GM12878 (cell line): ENCODE data around the gene UNC80. TPM values are rescaled to one million over a fixed set of nuclear protein-coding genes. Genes with fewer than 3 reads are reported as not detected.

Source experiments
- ATAC-seq: fragments of 200-7000 bp; cut with Tn5 transposase; 3 replicates; pipeline ENCODE4 v1.9.1; 2020; ENCODE audit warnings: mild to moderate bottlenecking, moderate library complexity
- BruUV-seq: library from RNA; stranded (reverse); fragments of 400-500 nt; replicated peaks from 2 replicates; lab custom pipeline; 2021; lab: Mats Ljungman, UMichigan
- CTCF ChIA-PET: fragments of 300-600 bp; sonication (Branson Sonifier 250); formaldehyde crosslinking; extraction: SDS; loops from one replicate; lab custom pipeline; 2021; ENCODE audit warnings: inconsistent platforms; lab: Yijun Ruan, JAX
- POLR2A ChIA-PET: fragments of 350-600 bp; formaldehyde crosslinking; extraction: SDS; loops from one replicate; lab custom pipeline; 2021; ENCODE audit warnings: inconsistent platforms; lab: Charles Lee
- RAD21 ChIA-PET: fragments of 300-600 bp; sonication (Branson Sonifier 250); formaldehyde crosslinking; loops from one replicate; lab custom pipeline; 2023; ENCODE audit warnings: antibody characterized with exemption; ENCODE audit not compliant: unreplicated experiment; lab: Charles Lee
- SMC1A ChIA-PET: fragments of 300-600 bp; sonication (Branson Sonifier 250); formaldehyde crosslinking; loops from one replicate; lab custom pipeline; 2023; ENCODE audit not compliant: unreplicated experiment, uncharacterized antibody; lab: Charles Lee
- DNase-seq: peaks from one replicate; pipeline ENCODE4 v3.0.0-alpha.2; 2011; ENCODE audit warnings: low read depth, low spot score
- FAIRE-seq: peaks from 3 replicates; lab custom pipeline; 2011; peaks lifted over from hg19 to GRCh38; lab: Jason Lieb, UNC
- H2AFZ ChIP-seq: 2 replicates; pipeline ENCODE4 v1.6.0; 2011; ENCODE audit warnings: low read depth, low read length, control low read depth; ENCODE audit not compliant: control insufficient read depth
- H3K27ac ChIP-seq: 2 replicates; pipeline ENCODE4 v1.5.1; 2011; ENCODE audit warnings: control low read depth; ENCODE audit not compliant: control insufficient read depth, insufficient read depth
- H3K27me3 ChIP-seq, 2 experiments: replicated peaks in 1 of 2; 2 replicates each; pipeline versions ENCODE4 v1.6.0 to v1.6.1; 2011; ENCODE audit warnings: low read length in 1 of 2; ENCODE audit not compliant: control insufficient read depth in 2 of 2, insufficient read depth in 2 of 2
- H3K36me3 ChIP-seq, 2 experiments: 2 replicates each; pipeline ENCODE4 v1.5.1; 2011; ENCODE audit warnings: low read length in 1 of 2; ENCODE audit not compliant: control insufficient read depth in 2 of 2, insufficient read depth in 2 of 2
- H3K4me1 ChIP-seq: 2 replicates; pipeline ENCODE4 v1.6.1; 2011; ENCODE audit warnings: mild to moderate bottlenecking, low read length, moderate library complexity, mixed read lengths; ENCODE audit not compliant: control insufficient read depth, insufficient read depth
- H3K4me2 ChIP-seq: 2 replicates; pipeline ENCODE4 v1.6.0; 2011; ENCODE audit warnings: control low read depth; ENCODE audit not compliant: control insufficient read depth, insufficient read depth
- H3K4me3 ChIP-seq: fragments of 200-600 bp; sonication (generic); 2 replicates; pipeline ENCODE4 v1.5.1; 2016
- H3K79me2 ChIP-seq: 2 replicates; pipeline ENCODE4 v1.6.0; 2011; ENCODE audit warnings: low read length; ENCODE audit not compliant: control insufficient read depth, insufficient read depth
- H3K9ac ChIP-seq: 2 replicates; pipeline ENCODE4 v1.8.0; 2011; ENCODE audit warnings: low read length, control low read depth, mixed read lengths; ENCODE audit not compliant: control insufficient read depth, insufficient read depth
- H3K9me3 ChIP-seq: replicated peaks from 3 replicates; pipeline ENCODE4 v1.5.1; 2011; ENCODE audit warnings: mild to moderate bottlenecking, low read length; ENCODE audit not compliant: control insufficient read depth, insufficient read depth
- H4K20me1 ChIP-seq: 2 replicates; pipeline ENCODE4 v1.6.0; 2011; ENCODE audit not compliant: control insufficient read depth, insufficient read depth
- ATF3 ChIP-seq: IDR thresholded peaks from 2 replicates; pipeline ENCODE4 v1.6.1; 2011; ENCODE audit warnings: low read depth, mild to moderate bottlenecking, low read length, moderate library complexity, borderline replicate concordance; ENCODE audit errors: extremely low read depth
- CUX1 ChIP-seq: IDR thresholded peaks from 2 replicates; pipeline ENCODE4 v1.6.1; 2012; ENCODE audit warnings: improper control_type of control experiment, low read depth, low read length; ENCODE audit not compliant: insufficient replicate concordance
- EP300 ChIP-seq, 2 experiments: fragments of 150-350 bp in 1 of 2; IDR thresholded peaks; 2 replicates each; pipeline ENCODE4 v1.6.1; 2011 to 2012; ENCODE audit warnings: low read depth in 2 of 2, low read length in 2 of 2, borderline replicate concordance in 1 of 2, improper control_type of control experiment in 1 of 2, inconsistent platforms in 1 of 2; ENCODE audit not compliant: control insufficient read depth in 1 of 2
- FOXK2 ChIP-seq: fragments of 450-650 bp; IDR thresholded peaks from 2 replicates; pipeline ENCODE4 v1.6.1; 2017; ENCODE audit warnings: mild to moderate bottlenecking, moderate library complexity
- KLF5 ChIP-seq: fragments of 450-650 bp; IDR thresholded peaks from 2 replicates; pipeline ENCODE4 v1.6.1; 2014; ENCODE audit warnings: mild to moderate bottlenecking; ENCODE audit not compliant: partially characterized antibody
- TARDBP ChIP-seq: IDR thresholded peaks from 2 replicates; pipeline ENCODE4 v1.6.1; 2016; ENCODE audit warnings: borderline replicate concordance
- TCF12 ChIP-seq: IDR thresholded peaks from 2 replicates; pipeline ENCODE4 v1.6.1; 2011; ENCODE audit warnings: low read depth, mild to moderate bottlenecking, low read length
- YBX1 ChIP-seq: fragments of 450-650 bp; IDR thresholded peaks from 2 replicates; pipeline ENCODE4 v1.6.1; 2016; ENCODE audit warnings: antibody characterized with exemption
- YY1 ChIP-seq: IDR thresholded peaks from 2 replicates; pipeline ENCODE4 v1.6.1; 2011; ENCODE audit warnings: low read depth, mild to moderate bottlenecking, low read length
- in situ Hi-C: fragments of 300-500 bp; cut with MboI; formaldehyde crosslinking; loops from 9 replicates; pipeline ENCODE4 v1.14.3; 2018; ENCODE audit warnings: mixed read lengths
- intact Hi-C: fragments of 100-400 bp; cut with micrococcal nuclease; formaldehyde crosslinking; loops from one replicate; pipeline ENCODE4 v1.14.2; 2022; ENCODE audit not compliant: unreplicated experiment
- polyA plus RNA-seq, 11 experiments: library from polyadenylated mRNA; depleted of rRNA in 4 of 11; unstranded in 6 of 11; stranded (reverse) in 5 of 11; fragments of >200 nt; fragmentation: Nextera tagmentation in 4 of 11; fragmentation: Illumina TruSeq in 1 of 11; extraction: Ambion mirVana in 4 of 11; extraction: Trizol in 1 of 11; gene quantifications; 1 replicate in 1 of 11; 2 replicates in 10 of 11; pipeline versions ENCODE4 v1.2.1 to v1.2.3, GENCODE V29; 2011 to 2016; ENCODE audit warnings: inconsistent platforms in 2 of 11, missing spikeins in 2 of 11, low read depth in 1 of 11
- total RNA-seq, 4 experiments: library from RNA; depleted of rRNA in 3 of 4; stranded (reverse); fragments of >200 nt in 3 of 4; fragmentation: Illumina TruSeq in 1 of 4; extraction: Trizol in 1 of 4; gene quantifications; 2 replicates each; pipeline versions ENCODE4 v1.2.1 to v1.2.3, GENCODE V29; 2013 to 2021

UNC80 gene
- total and polyA plus RNA-seq, 10 of the 15 experiments (the other 5 are each of a cell fraction or from before 2014, with no cell fraction given): not detected

- TF ChIP-seq KLF5: no peak
- TF ChIP-seq ATF3: no peak
- no peak for TF ChIP-seq FOXK2
- no peak for TF ChIP-seq TARDBP
- TF ChIP-seq TCF12: no peak
- TF ChIP-seq CUX1: no peak
- TF ChIP-seq YBX1: no peak
- TF ChIP-seq EP300 (IDR thresholded peaks at IDR 0.05; ENCODE audit: borderline replicate concordance in 1 of 2, control insufficient read depth in 1 of 2, low read depth in 2 of 2, low read length in 2 of 2): no peak
- no peak for TF ChIP-seq YY1
- TF ChIP-seq, all 136 proteins: peak for 0
- BruUV-seq: no TSS peak
- no peaks in the 10 kb centered on the region for H3K4me1 ChIP-seq
- ChIA-PET CTCF (interaction anchor here (1.3 to 1.6 kb wide), 4 partner anchors 23 to 603 kb away, joined by 3 to 6 read pairs (median 3); no protein-coding TSS in a partner anchor), SMC1A (interaction anchor here (1.0 to 1.4 kb wide), 3 partner anchors 10 to 23 kb away, joined by 3 to 4 read pairs (median 3); no protein-coding TSS in a partner anchor), RAD21 (interaction anchor here (0.7 kb wide), 1 partner anchor 261 kb away, joined by 3 read pairs; no protein-coding TSS in a partner anchor), POLR2A (no interaction called here)
- no peak overlapping the region for H3K27ac ChIP-seq
- H3K36me3 ChIP-seq: no peaks in the 10 kb centered on the region
- intact Hi-C loops: no loop called here
- H3K4me3 ChIP-seq: no peak overlapping the region
- H4K20me1 ChIP-seq: no peaks in the 10 kb centered on the region
- no peak overlapping the region for H3K4me2 ChIP-seq
- DNase-seq (no peak), FAIRE-seq (no peak), ATAC-seq (no peak)
- no peaks in the 10 kb centered on the region for H3K9me3 ChIP-seq
- no peaks in the 10 kb centered on the region for H3K79me2 ChIP-seq
- no peak overlapping the region for H3K9ac ChIP-seq
- H3K27me3 ChIP-seq: no peaks in the 10 kb centered on the region
- H2AFZ ChIP-seq: no peak overlapping the region
- in situ Hi-C loops: no loop called here
Measured at GRCh38 chr2:209937893-209938292, 166.3 kb downstream of the UNC80 start.
